Epithelial cell of esophagus (primary cell): ENCODE data around the gene ENAH.

ENCODE experiments used
- DNase-seq: peaks from one replicate; pipeline ENCODE4 v3.0.0; 2010; ENCODE audit warnings: low read depth
- H3K4me3 ChIP-seq: 2 replicates; pipeline ENCODE4 v1.5.1; 2011; ENCODE audit warnings: mild to moderate bottlenecking, low read length, control low read depth
- CTCF ChIP-seq: IDR thresholded peaks from 2 replicates; pipeline ENCODE4 v1.5.1; 2011; ENCODE audit warnings: low read depth, mild to moderate bottlenecking, low read length, control low read depth, inconsistent platforms; ENCODE audit not compliant: insufficient read depth; ENCODE audit errors: missing control alignments

The ENAH gene

GRCh38 chr1:225674381-225674780 lies 21.5 kb upstream of the ENAH start:
- no peak for TF ChIP-seq CTCF
- H3K4me3 ChIP-seq, result no peak overlapping the region
- DNase-seq, result no peak

GRCh38 chr1:225670806-225671733 lies 18.1 kb upstream of the ENAH start:
- no peak overlapping the region for H3K4me3 ChIP-seq
- DNase-seq, result no peak
- no peak for TF ChIP-seq CTCF

GRCh38 chr1:225670356-225670755 lies 17.4 kb upstream of the ENAH start:
- no peak for TF ChIP-seq CTCF
- no peak overlapping the region for H3K4me3 ChIP-seq
- DNase-seq, result no peak

- no peak for TF ChIP-seq CTCF
Measured at GRCh38 chr1:225668222-225668621, 15.3 kb upstream of the ENAH start.

DNA sequence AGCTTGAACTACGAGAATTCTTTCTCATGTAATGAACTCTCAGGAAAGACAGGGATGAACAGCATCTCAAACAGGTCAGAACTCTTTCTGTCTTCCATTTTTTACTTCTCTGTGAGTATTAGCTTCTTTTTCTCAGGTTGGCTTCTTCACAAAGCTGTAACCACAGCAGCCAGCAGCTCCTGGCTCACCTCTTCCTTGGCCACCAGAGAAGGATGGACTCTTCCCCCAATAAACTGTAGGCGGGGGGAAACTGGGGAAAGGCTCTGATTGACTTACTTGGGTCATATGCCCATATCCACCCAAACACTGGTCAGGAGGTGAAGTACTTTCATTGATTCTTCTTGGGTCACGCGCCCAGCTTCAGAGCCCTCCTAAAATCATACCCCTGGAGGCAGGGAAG lies 14.4 kb upstream of the ENAH start:
- DNase-seq, result no peak
- no peak for TF ChIP-seq CTCF
- no peak overlapping the region for H3K4me3 ChIP-seq

More at GRCh38 chr1:225668222-225668621, 15.3 kb upstream of the ENAH start:
- no peak overlapping the region for H3K4me3 ChIP-seq
- no peak for DNase-seq

GRCh38 chr1:225666495-225666894 lies 13.6 kb upstream of the ENAH start:
- no peak for TF ChIP-seq CTCF
- DNase-seq, result no peak
- no peak overlapping the region for H3K4me3 ChIP-seq

DNA sequence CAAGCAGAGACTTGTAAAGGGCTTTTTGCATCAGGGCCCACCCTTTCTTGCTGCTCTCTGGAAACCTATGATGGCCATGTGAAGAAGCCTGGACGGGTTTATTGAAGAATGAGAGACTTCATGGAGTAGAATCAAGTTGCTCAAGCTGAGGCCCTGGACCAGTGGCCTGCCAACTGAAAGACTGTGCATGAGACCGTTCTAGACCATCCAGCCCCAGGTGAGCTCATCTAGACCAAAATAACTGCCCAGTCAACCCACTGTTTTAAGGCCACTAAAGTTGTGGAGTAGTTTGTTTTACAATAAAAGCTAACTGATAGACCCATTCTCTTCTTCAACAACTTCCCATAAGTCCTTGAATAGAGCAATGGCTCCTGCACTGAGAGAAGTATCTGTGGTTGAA lies 11.8 kb upstream of the ENAH start:
- no peak for TF ChIP-seq CTCF
- no peak overlapping the region for H3K4me3 ChIP-seq
- no peak for DNase-seq
